SH-SY5Y (cell line): ENCODE data around the gene OST4.

Experiments
- GATA2 ChIP-seq: IDR thresholded peaks from 2 replicates; pipeline ENCODE4 v1.6.1; 2011; ENCODE audit warnings: mild to moderate bottlenecking, low read depth, low read length
- GATA3 ChIP-seq: IDR thresholded peaks from 2 replicates; pipeline ENCODE4 v1.6.1; 2011; ENCODE audit warnings: low read depth, mild to moderate bottlenecking, low read length, moderate library complexity

OST4 gene

DNA sequence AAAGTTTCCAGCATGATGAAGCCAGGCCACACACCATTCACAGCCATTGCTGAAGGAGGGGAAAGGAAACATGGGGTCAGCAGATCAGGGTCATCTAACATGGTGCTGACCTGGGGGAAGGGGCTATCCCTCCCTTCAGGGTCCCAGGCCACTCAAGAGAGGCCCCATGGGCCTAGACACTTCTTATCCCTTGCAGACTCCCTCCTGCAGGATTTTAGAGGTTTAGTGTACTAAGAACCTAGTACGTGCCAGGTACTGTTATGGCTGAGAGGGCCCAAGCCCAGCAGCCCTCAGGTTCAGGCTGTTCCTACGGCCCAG is 23.9 kb upstream of the OST4 start:
- TF ChIP-seq GATA3 (no peak), GATA2 (no peak)

- TF ChIP-seq GATA3 (no peak), GATA2 (no peak)
Measured at GRCh38 chr2:27094353-27094984, 23.0 kb upstream of the OST4 start.

DNA sequence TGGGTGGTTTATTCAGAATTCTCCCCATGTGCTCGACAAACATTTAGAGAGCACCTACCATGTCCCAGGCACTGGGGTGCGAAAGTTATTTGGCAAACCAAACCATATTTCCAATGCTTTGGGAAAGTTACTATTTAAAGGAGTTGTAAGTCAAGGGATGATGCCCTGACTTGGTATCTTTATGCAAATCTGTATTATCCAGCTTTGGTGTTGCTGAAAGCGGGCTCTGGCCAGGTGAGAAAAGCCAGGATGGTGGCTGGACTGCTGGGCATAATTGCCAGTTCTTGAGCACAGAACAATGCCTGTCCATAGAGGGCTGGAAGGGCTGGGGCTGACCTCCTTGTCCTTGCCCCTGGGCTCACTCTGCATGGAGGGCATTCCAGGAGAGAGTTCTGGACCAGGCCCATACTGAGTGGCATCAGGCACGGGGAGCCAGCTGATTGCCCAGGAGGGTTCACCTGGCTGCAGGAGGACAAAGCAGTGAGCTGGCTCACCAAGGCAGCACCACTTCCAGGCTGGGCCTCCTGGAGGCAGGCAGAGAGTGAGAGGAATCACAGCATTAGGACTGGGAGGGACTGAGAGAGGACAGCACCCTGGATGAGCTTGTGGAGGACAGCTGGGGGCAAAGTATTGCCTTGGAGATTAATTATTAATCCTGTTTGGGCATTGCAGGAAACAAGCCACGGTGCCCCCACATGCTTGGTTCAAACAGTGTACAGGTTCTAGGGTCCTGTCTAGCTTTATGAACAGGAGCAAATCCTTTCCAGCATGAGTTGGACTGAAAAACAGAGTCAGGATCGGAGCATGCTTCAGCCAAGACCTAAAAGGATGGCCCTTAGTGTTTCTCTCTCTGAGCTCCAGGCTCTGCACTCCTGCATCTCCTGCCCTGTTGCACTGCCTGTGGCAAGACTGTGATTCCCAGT is 22.2 kb upstream of the OST4 start:
- TF ChIP-seq GATA3, result no peak
- no peak for TF ChIP-seq GATA2

GRCh38 chr2:27092696-27093429 is 21.4 kb upstream of the OST4 start:
- TF ChIP-seq GATA2 (no peak), GATA3 (no peak)

- no peak for TF ChIP-seq GATA3
- no peak for TF ChIP-seq GATA2
Measured at GRCh38 chr2:27091746-27092695, 20.6 kb upstream of the OST4 start.

DNA sequence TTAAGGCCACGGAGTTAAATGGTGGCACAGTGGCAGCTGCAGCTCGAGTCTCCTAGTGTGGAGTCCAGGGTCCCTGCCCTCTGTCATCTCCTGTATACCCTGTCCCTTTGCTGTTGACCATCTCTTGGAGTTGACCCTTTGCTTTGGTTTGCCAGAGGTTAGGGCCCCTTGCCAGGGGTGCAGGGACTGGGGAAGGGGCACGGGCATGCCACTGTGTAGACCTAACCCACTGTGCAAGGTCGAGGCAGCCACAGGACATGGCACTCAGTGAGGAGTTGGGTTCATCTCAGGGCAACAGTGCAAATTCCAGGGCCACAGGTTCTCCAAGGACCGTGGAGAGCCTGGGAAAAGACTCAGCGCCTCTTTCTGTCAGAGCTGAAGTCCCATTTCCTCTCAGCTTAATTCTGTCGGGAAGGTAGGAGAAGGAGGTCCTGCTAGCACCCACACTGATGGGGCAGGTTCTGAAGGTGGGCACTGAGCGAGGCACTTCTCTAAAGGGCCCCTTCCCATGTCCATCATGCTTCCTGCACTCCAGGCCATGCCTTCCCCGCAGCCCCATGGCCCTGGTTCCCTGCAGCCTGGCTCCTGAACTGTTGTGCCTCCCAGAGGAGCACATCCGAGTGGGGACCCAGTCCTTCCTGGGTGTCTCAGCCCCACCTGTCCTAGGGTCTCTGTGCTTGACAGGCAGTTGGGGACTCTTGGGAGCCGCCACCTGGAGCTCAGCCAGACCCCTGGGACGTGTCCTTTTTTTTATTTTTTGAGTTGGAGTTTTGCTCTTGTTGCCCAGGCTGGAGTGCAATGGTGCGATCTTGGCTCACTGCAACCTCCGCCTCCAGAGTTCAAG is 17.9 kb upstream of the OST4 start:
- no peak for TF ChIP-seq GATA3
- TF ChIP-seq GATA2, result no peak

DNA sequence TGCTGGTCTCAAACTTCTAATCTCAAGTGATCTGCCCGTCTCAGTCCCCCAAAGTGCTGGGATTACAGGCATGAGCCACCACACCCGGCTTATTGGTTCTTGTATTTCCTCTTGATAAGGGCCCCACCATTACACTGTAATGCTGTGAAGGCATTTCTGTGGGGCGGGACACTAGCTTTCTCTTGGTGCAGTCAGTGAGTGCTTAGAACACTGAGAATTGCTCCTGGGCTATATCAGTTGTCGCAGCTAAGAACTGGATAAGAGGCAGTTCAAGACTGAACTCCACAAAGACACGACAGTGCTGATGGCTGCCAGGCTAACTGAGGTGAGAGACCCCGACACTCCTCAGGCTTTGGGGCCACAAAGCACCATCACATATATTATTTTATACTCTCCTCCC is 17.2 kb upstream of the OST4 start:
- TF ChIP-seq GATA3 (no peak), GATA2 (no peak)

GRCh38 chr2:27087823-27088410 is 16.5 kb upstream of the OST4 start:
- TF ChIP-seq GATA3 (no peak), GATA2 (no peak)

- TF ChIP-seq GATA3 (no peak), GATA2 (no peak)
Measured at GRCh38 chr2:27086724-27087593, 15.5 kb upstream of the OST4 start, which contains the start of gene KHK. Gene KHK, plus strand, starts transcription at chr2:27086772. Its CDS starts 488 bp downstream, at chr2:27087260.

- TF ChIP-seq GATA2 (no peak), GATA3 (no peak)
Measured at GRCh38 chr2:27086090-27086723, 14.8 kb upstream of the OST4 start.

DNA sequence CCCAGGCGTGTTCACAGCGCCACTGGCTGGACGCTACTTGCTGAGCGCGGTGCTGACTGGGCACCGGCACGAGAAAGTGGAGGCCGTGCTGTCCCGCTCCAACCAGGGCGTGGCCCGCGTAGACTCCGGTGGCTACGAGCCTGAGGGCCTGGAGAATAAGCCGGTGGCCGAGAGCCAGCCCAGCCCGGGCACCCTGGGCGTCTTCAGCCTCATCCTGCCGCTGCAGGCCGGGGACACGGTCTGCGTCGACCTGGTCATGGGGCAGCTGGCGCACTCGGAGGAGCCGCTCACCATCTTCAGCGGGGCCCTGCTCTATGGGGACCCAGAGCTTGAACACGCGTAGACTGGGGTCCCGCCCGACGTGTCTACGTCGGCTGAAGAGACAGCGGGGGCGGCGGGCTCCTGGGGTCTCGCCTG is 14.2 kb upstream of the OST4 start:
- TF ChIP-seq GATA2, result no peak
- TF ChIP-seq GATA3, result no peak
